GM19238 (cell line): ENCODE measurements around the gene PDCD1LG2.
"Not testable (repeated sequence)": the region's sequence is repeated elsewhere in the genome, so short reads cannot be mapped to it uniquely, and the experiment has no call there.

Source experiments
- DNase-seq: peaks from one replicate; pipeline ENCODE4 v3.0.0; 2011; ENCODE audit warnings: low spot score; ENCODE audit not compliant: insufficient read length

PDCD1LG2 gene

GRCh38 chr9:5493679-5494511, 16.4 kb upstream of the PDCD1LG2 start:
- no peak for DNase-seq

- not testable (repeated sequence) for DNase-seq
These were observed 15.6 kb upstream of the PDCD1LG2 start for GRCh38 chr9:5494765-5495164.

GRCh38 chr9:5499157-5499556, 11.2 kb upstream of the PDCD1LG2 start:
- DNase-seq, result no peak

GRCh38 chr9:5499889-5500398, 10.4 kb upstream of the PDCD1LG2 start:
- no peak for DNase-seq

- no peak for DNase-seq
These were observed 9.7 kb upstream of the PDCD1LG2 start for GRCh38 chr9:5500441-5501235.

GRCh38 chr9:5502553-5502952, 7.8 kb upstream of the PDCD1LG2 start:
- no peak for DNase-seq

GRCh38 chr9:5509573-5509972, 758 bp upstream of the PDCD1LG2 start:
- no peak for DNase-seq

GRCh38 chr9:5510989-5511388, 658 bp downstream of the PDCD1LG2 start:
- no peak for DNase-seq

- no peak for DNase-seq
These were observed 1.1 kb downstream of the PDCD1LG2 start for GRCh38 chr9:5511476-5511875.

GRCh38 chr9:5511935-5512580, 1.7 kb downstream of the PDCD1LG2 start:
- no peak for DNase-seq

GRCh38 chr9:5512658-5513452, 2.5 kb downstream of the PDCD1LG2 start:
- DNase-seq, result no peak

- DNase-seq, result no peak
These were observed 3.8 kb downstream of the PDCD1LG2 start for GRCh38 chr9:5513966-5514616.

GRCh38 chr9:5514617-5515260, 4.4 kb downstream of the PDCD1LG2 start:
- no peak for DNase-seq

- no peak for DNase-seq
These were observed 4.9 kb downstream of the PDCD1LG2 start for GRCh38 chr9:5515261-5515650.

- no peak for DNase-seq
These were observed 6.3 kb downstream of the PDCD1LG2 start for GRCh38 chr9:5516453-5517220.

- DNase-seq, result no peak
These were observed 8.0 kb downstream of the PDCD1LG2 start for GRCh38 chr9:5518171-5518936.

- no peak for DNase-seq
These were observed 8.6 kb downstream of the PDCD1LG2 start for GRCh38 chr9:5518937-5519319.

GRCh38 chr9:5524090-5524489, 13.8 kb downstream of the PDCD1LG2 start:
- no peak for DNase-seq
